ENCODE measurements around the gene RALBP1.

Gene RALBP1

GRCh38 chr18:9547782-9548181, 72.5 kb downstream of the RALBP1 start:
- no peak for DNase-seq (ENCODE audit: low read depth in 1 of 2, low spot score in 1 of 2)

- DNase-seq (ENCODE audit: low read depth in 1 of 2, low spot score in 1 of 2): no peak
These were observed 74.1 kb downstream of the RALBP1 start for GRCh38 chr18:9549405-9549804.

GRCh38 chr18:9550429-9550828, 75.1 kb downstream of the RALBP1 start:
- no peak for DNase-seq (ENCODE audit: low read depth in 1 of 2, low spot score in 1 of 2)

- no peak for DNase-seq (ENCODE audit: low read depth in 1 of 2, low spot score in 1 of 2)
These were observed 76.9 kb downstream of the RALBP1 start for GRCh38 chr18:9552191-9552590.

GRCh38 chr18:9552616-9553015, 77.3 kb downstream of the RALBP1 start:
- no peak for DNase-seq (ENCODE audit: low read depth in 1 of 2, low spot score in 1 of 2)

- DNase-seq (ENCODE audit: low read depth in 1 of 2, low spot score in 1 of 2): no peak
These were observed 82.1 kb downstream of the RALBP1 start for GRCh38 chr18:9557250-9557943.

- no peak for DNase-seq (ENCODE audit: low read depth in 1 of 2, low spot score in 1 of 2)
These were observed 83.2 kb downstream of the RALBP1 start for GRCh38 chr18:9558387-9559064.

GRCh38 chr18:9559253-9559652, 83.9 kb downstream of the RALBP1 start:
- no peak for DNase-seq (ENCODE audit: low read depth in 1 of 2, low spot score in 1 of 2)

- no peak for DNase-seq (ENCODE audit: low read depth in 1 of 2, low spot score in 1 of 2)
These were observed 86.4 kb downstream of the RALBP1 start for GRCh38 chr18:9561759-9562158.

GRCh38 chr18:9562584-9562983, 87.3 kb downstream of the RALBP1 start:
- DNase-seq (ENCODE audit: low read depth in 1 of 2, low spot score in 1 of 2): no peak

GRCh38 chr18:9563331-9563730, 88.0 kb downstream of the RALBP1 start:
- no peak for DNase-seq (ENCODE audit: low read depth in 1 of 2, low spot score in 1 of 2)

- no peak for DNase-seq (ENCODE audit: low read depth in 1 of 2, low spot score in 1 of 2)
These were observed 90.1 kb downstream of the RALBP1 start for GRCh38 chr18:9565407-9565806.

GRCh38 chr18:9568186-9568585, 92.9 kb downstream of the RALBP1 start:
- no peak for DNase-seq (ENCODE audit: low read depth in 1 of 2, low spot score in 1 of 2)

- no peak for DNase-seq (ENCODE audit: low read depth in 1 of 2, low spot score in 1 of 2)
These were observed 93.9 kb downstream of the RALBP1 start for GRCh38 chr18:9569178-9569577.

GRCh38 chr18:9570255-9570654, 94.9 kb downstream of the RALBP1 start:
- no peak for DNase-seq (ENCODE audit: low read depth in 1 of 2, low spot score in 1 of 2)

- no peak for DNase-seq (ENCODE audit: low read depth in 1 of 2, low spot score in 1 of 2)
These were observed 96.2 kb downstream of the RALBP1 start for GRCh38 chr18:9571546-9571945.

GRCh38 chr18:9574473-9575115, 99.3 kb downstream of the RALBP1 start:
- no peak for DNase-seq (ENCODE audit: low read depth in 1 of 2, low spot score in 1 of 2)

- DNase-seq (ENCODE audit: low read depth in 1 of 2, low spot score in 1 of 2): no peak
These were observed 100.2 kb downstream of the RALBP1 start for GRCh38 chr18:9575558-9575957.

- DNase-seq (ENCODE audit: low read depth in 1 of 2, low spot score in 1 of 2): no peak
These were observed 102.0 kb downstream of the RALBP1 start for GRCh38 chr18:9577361-9577760.

- no peak for DNase-seq (ENCODE audit: low read depth in 1 of 2, low spot score in 1 of 2)
These were observed 103.0 kb downstream of the RALBP1 start for GRCh38 chr18:9578306-9578705.

GRCh38 chr18:9581667-9582066, 106.4 kb downstream of the RALBP1 start:
- DNase-seq (ENCODE audit: low read depth in 1 of 2, low spot score in 1 of 2): no peak

- DNase-seq (ENCODE audit: low read depth in 1 of 2, low spot score in 1 of 2): no peak
These were observed 111.5 kb downstream of the RALBP1 start for GRCh38 chr18:9586814-9587213.

Measured in activated T-helper 1 cell treated with anti-CD3 and anti-CD28 coated beads, Interleukin-2, amount 50 U/mL, for 16 hours (primary cell).